IMR-90 (cell line): ENCODE measurements around the gene ABCA5. TPM values are rescaled to one million over a fixed set of nuclear protein-coding genes. Genes with fewer than 3 reads are reported as not detected.

Experiments
- ATAC-seq: fragments of 200-7000 bp; cut with Tn5 transposase; 2 replicates; pipeline ENCODE4 v1.9.1; 2020; ENCODE audit warnings: low read depth, mild to moderate bottlenecking, moderate library complexity
- BruUV-seq: library from RNA; stranded (reverse); fragments of 400-500 nt; replicated peaks from 2 replicates; lab custom pipeline; 2021; lab: Mats Ljungman, UMichigan
- CTCF ChIA-PET: fragments of 300-600 bp; formaldehyde crosslinking; extraction: SDS; loops from one replicate; lab custom pipeline; 2021; ENCODE audit warnings: antibody characterized with exemption; lab: Yijun Ruan, JAX
- POLR2A ChIA-PET: fragments of 300-600 bp; sonication (Branson Sonifier 250); formaldehyde crosslinking; loops from one replicate; lab custom pipeline; 2022; ENCODE audit warnings: antibody characterized with exemption; ENCODE audit not compliant: unreplicated experiment; lab: Charles Lee
- DNase-seq: peaks from one replicate; pipeline ENCODE4 v3.0.0; 2013
- H2AFZ ChIP-seq: replicated peaks from 2 replicates; pipeline ENCODE3; 2013; ENCODE audit warnings: low read length, mild to moderate bottlenecking; ENCODE audit not compliant: poor library complexity
- H2AK5ac ChIP-seq: 2 replicates; pipeline ENCODE4 v1.6.1; 2013; ENCODE audit warnings: low read depth, low read length, inconsistent platforms
- H2AK9ac ChIP-seq: replicated peaks from 2 replicates; pipeline ENCODE3; 2013; ENCODE audit warnings: mild to moderate bottlenecking, low read depth, low read length, moderate library complexity; ENCODE audit not compliant: poor library complexity
- H2BK120ac ChIP-seq: 2 replicates; pipeline ENCODE4 v1.6.1; 2013; ENCODE audit warnings: low read depth, low read length, inconsistent platforms
- H2BK15ac ChIP-seq: 3 replicates; pipeline ENCODE4 v1.6.1; 2013; ENCODE audit warnings: low read depth, low read length, inconsistent platforms
- H2BK20ac ChIP-seq: 2 replicates; pipeline ENCODE4 v1.6.1; 2013; ENCODE audit warnings: low read depth, mild to moderate bottlenecking, inconsistent platforms, low read length, moderate library complexity
- H2BK5ac ChIP-seq: 2 replicates; pipeline ENCODE4 v1.6.1; 2013; ENCODE audit warnings: mild to moderate bottlenecking, low read depth, low read length, inconsistent platforms; ENCODE audit not compliant: poor library complexity, severe bottlenecking
- H3K14ac ChIP-seq: replicated peaks from 2 replicates; pipeline ENCODE4 v1.6.1; 2013; ENCODE audit warnings: low read depth, low read length, inconsistent platforms
- H3K18ac ChIP-seq: 2 replicates; pipeline ENCODE4 v1.6.1; 2013; ENCODE audit warnings: low read depth, low read length, control low read depth
- H3K23ac ChIP-seq: 2 replicates; pipeline ENCODE4 v1.6.1; 2013; ENCODE audit warnings: low read depth, low read length, inconsistent platforms
- H3K27ac ChIP-seq: 2 replicates; pipeline ENCODE4 v1.5.1; 2013; ENCODE audit warnings: mild to moderate bottlenecking, control low read depth, low read length; ENCODE audit not compliant: insufficient read depth
- H3K27me3 ChIP-seq: 2 replicates; pipeline ENCODE4 v1.6.1; 2013; ENCODE audit warnings: low read length; ENCODE audit not compliant: control insufficient read depth, insufficient read depth
- H3K36me3 ChIP-seq: 2 replicates; pipeline ENCODE4 v1.6.1; 2013; ENCODE audit warnings: low read length, mixed read lengths; ENCODE audit not compliant: control insufficient read depth, insufficient read depth
- H3K4ac ChIP-seq: 2 replicates; pipeline ENCODE4 v1.6.1; 2013; ENCODE audit warnings: low read depth, low read length, inconsistent platforms
- H3K4me1 ChIP-seq: 2 replicates; pipeline ENCODE4 v1.6.1; 2013; ENCODE audit warnings: low read length, mixed read lengths; ENCODE audit not compliant: control insufficient read depth, insufficient read depth
- H3K4me2 ChIP-seq: 2 replicates; pipeline ENCODE4 v1.6.1; 2013; ENCODE audit warnings: low read depth, mild to moderate bottlenecking, control low read depth, low read length, moderate library complexity
- H3K4me3 ChIP-seq: 2 replicates; pipeline ENCODE4 v1.5.1; 2013; ENCODE audit warnings: low read depth, mild to moderate bottlenecking, control low read depth, low read length, moderate library complexity; ENCODE audit not compliant: insufficient read depth
- H3K56ac ChIP-seq: 2 replicates; pipeline ENCODE4 v1.6.1; 2013; ENCODE audit warnings: low read length, inconsistent platforms; ENCODE audit not compliant: insufficient read depth; ENCODE audit errors: extremely low read depth
- H3K79me1 ChIP-seq, 2 experiments: 2 replicates each; pipeline ENCODE4 v1.6.1; 2013; ENCODE audit warnings: low read length in 2 of 2, inconsistent platforms in 1 of 2, low read depth in 1 of 2
- H3K9ac ChIP-seq: 2 replicates; pipeline ENCODE4 v1.6.1; 2013; ENCODE audit warnings: low read depth, low read length, control low read depth
- H3K9me1 ChIP-seq: 2 replicates; pipeline ENCODE4 v1.6.1; 2013; ENCODE audit warnings: low read length, inconsistent platforms; ENCODE audit not compliant: insufficient read depth
- H3K9me3 ChIP-seq: 2 replicates; pipeline ENCODE4 v1.6.1; 2013; ENCODE audit warnings: low read length; ENCODE audit not compliant: control insufficient read depth, insufficient read depth
- H4K20me1 ChIP-seq: 2 replicates; pipeline ENCODE4 v1.6.1; 2013; ENCODE audit warnings: low read length, inconsistent platforms; ENCODE audit not compliant: insufficient read depth
- H4K5ac ChIP-seq: 2 replicates; pipeline ENCODE4 v1.6.1; 2013; ENCODE audit warnings: mild to moderate bottlenecking, low read depth, low read length, control low read depth
- H4K8ac ChIP-seq, 2 experiments: 2 replicates each; pipeline ENCODE4 v1.6.1; 2013; ENCODE audit warnings: low read depth in 2 of 2, low read length in 2 of 2, control low read depth in 1 of 2, inconsistent platforms in 1 of 2
- H4K91ac ChIP-seq: 2 replicates; pipeline ENCODE4 v1.6.1; 2013; ENCODE audit warnings: low read depth, low read length, inconsistent platforms; ENCODE audit not compliant: insufficient read depth
- BHLHE40 ChIP-seq: fragments of 150-350 bp; IDR thresholded peaks from 2 replicates; pipeline ENCODE4 v1.6.1; 2016; ENCODE audit warnings: mild to moderate bottlenecking, low read depth, low read length
- ELK1 ChIP-seq: fragments of 150-350 bp; IDR thresholded peaks from 2 replicates; pipeline ENCODE4 v1.6.1; 2016; ENCODE audit warnings: low read depth, mild to moderate bottlenecking, low read length, moderate library complexity, borderline replicate concordance
- MAFK ChIP-seq: IDR thresholded peaks from 2 replicates; pipeline ENCODE4 v1.6.1; 2012; ENCODE audit warnings: low read depth, low read length, improper control_type of control experiment
- MAZ ChIP-seq: IDR thresholded peaks from 2 replicates; pipeline ENCODE4 v1.6.1; 2012; ENCODE audit warnings: low read depth, mild to moderate bottlenecking, low read length, improper control_type of control experiment, moderate library complexity, borderline replicate concordance
- NFE2L2 ChIP-seq: fragments of 150-350 bp; IDR thresholded peaks from 2 replicates; pipeline ENCODE4 v1.6.1; 2016; ENCODE audit warnings: low read depth, mild to moderate bottlenecking, low read length
- RCOR1 ChIP-seq: IDR thresholded peaks from 2 replicates; pipeline ENCODE4 v1.6.1; 2012; ENCODE audit warnings: mild to moderate bottlenecking, low read length, improper control_type of control experiment; ENCODE audit not compliant: insufficient replicate concordance
- USF2 ChIP-seq: fragments of 150-350 bp; IDR thresholded peaks from 2 replicates; pipeline ENCODE4 v1.6.1; 2017; ENCODE audit warnings: mild to moderate bottlenecking, antibody characterized with exemption, low read length, low read depth
- WGBS, 2 experiments: methylation state at CpG; one replicate each; pipeline versions ENCODE4 v1.1.5 to v1.1.7; 2013; ENCODE audit warnings: missing lambda C conversion rate in 2 of 2; ENCODE audit not compliant: insufficient read length in 1 of 2; ENCODE audit errors: extremely low coverage in 2 of 2; 5-methylcytosine and 5-hydroxymethylcytosine counted together
- dilution Hi-C: fragments of 300-500 bp; cut with HindIII; formaldehyde crosslinking; loops from one replicate; pipeline ENCODE4 v1.14.3; 2018; ENCODE audit warnings: low sequenced_read_pairs; ENCODE audit not compliant: unreplicated experiment
- in situ Hi-C: fragments of 300-500 bp; cut with MboI; formaldehyde crosslinking; loops from 3 replicates; pipeline ENCODE4 v1.14.3; 2019; ENCODE audit warnings: low sequenced_read_pairs, inconsistent platforms, mixed read lengths
- intact Hi-C: fragments of 100-400 bp; cut with micrococcal nuclease; formaldehyde crosslinking; loops from 2 replicates; pipeline ENCODE4 v1.10.0; 2022
- polyA plus RNA-seq, 3 experiments: library from polyadenylated mRNA; depleted of rRNA; stranded (reverse); fragments of >200 nt; gene quantifications; 2 replicates each; pipeline ENCODE4 v1.2.3, GENCODE V29; 2012; ENCODE audit warnings: low replicate concordance in 1 of 3
- total RNA-seq: library from RNA; depleted of rRNA; stranded (reverse); fragments of >200 nt; gene quantifications from 2 replicates; pipeline ENCODE4 v1.2.3, GENCODE V29; 2012

The ABCA5 gene
- total and polyA plus RNA-seq, 2 of the 4 experiments (the other 2 are of a cell fraction): 1.3 to 2.3 TPM

GRCh38 chr17:69208640-69209039 is 118.3 kb downstream of the ABCA5 start:
- Histone ChIP-seq H3K9me3 (no peaks in the 10 kb centered on the region), H2BK120ac (no peak overlapping the region), H2AFZ (no peak overlapping the region), H4K91ac (no peak overlapping the region), H2BK20ac (no peak overlapping the region), H3K27me3 (no peaks in the 10 kb centered on the region), H4K8ac (no peak overlapping the region), H3K18ac (no peak overlapping the region), H3K36me3 (no peaks in the 10 kb centered on the region), H3K27ac (no peak overlapping the region), H2AK9ac (no peak overlapping the region), H3K9ac (no peak overlapping the region), H3K9me1 (no peaks in the 10 kb centered on the region), H3K4me2 (no peak overlapping the region), H3K14ac (no peak overlapping the region), H3K4ac (no peak overlapping the region), H3K4me3 (no peak overlapping the region), H4K5ac (no peak overlapping the region), H3K4me1 (no peaks in the 10 kb centered on the region), H2BK5ac (no peak overlapping the region), H2AK5ac (no peak overlapping the region), H2BK15ac (no peak overlapping the region), H3K56ac (no peak overlapping the region), H3K79me1 (no peaks in the 10 kb centered on the region), H4K20me1 (no peaks in the 10 kb centered on the region), H3K23ac (no peak overlapping the region)
- BruUV-seq: no TSS peak
- 100% methylated on average over 1 of the region's 2 CpGs; no CpG with 5 or more reads in 1 of the 2 experiments for whole genome bisulfite sequencing, 2 experiments
- ChIA-PET CTCF (no interaction called here), POLR2A (no interaction called here)
- in situ Hi-C loops: no loop called here
- no peak for DNase-seq
- dilution Hi-C loops: no loop called here
- intact Hi-C loops: no loop called here
- ATAC-seq: no peak
- TF ChIP-seq ELK1: no peak
- no peak for TF ChIP-seq BHLHE40
- TF ChIP-seq NFE2L2: no peak
- no peak for TF ChIP-seq RCOR1
- no peak for TF ChIP-seq MAZ
- no peak for TF ChIP-seq MAFK
- no peak for TF ChIP-seq USF2
